ENCODE measurements around the gene SLC6A17. TPM values are rescaled to one million over a fixed set of nuclear protein-coding genes. Genes with fewer than 3 reads are reported as not detected.

Gene SLC6A17
- total RNA-seq, 2 experiments from 2014 or later, result not detected

- Mint-ChIP-seq H3K36me3 (ENCODE audit: low read depth) (no peaks in the 10 kb centered on the region), H3K9me3 (no peaks in the 10 kb centered on the region), H3K4me3 (no peak overlapping the region), H3K27me3 (peaks cover 32% of the 10 kb centered on the region), H3K4me1 (ENCODE audit: low read depth) (no peaks in the 10 kb centered on the region), H3K27ac (no peak overlapping the region)
- DNase-seq (no peak), ATAC-seq (ENCODE audit: poor library complexity) (no peak)
- no peak for TF ChIP-seq CTCF (IDR thresholded peaks at IDR 0.05)
- CTCF ChIA-PET, result no interaction called here
- H3K36me3 ChIP-seq (ENCODE audit: insufficient read depth, low read length), result no peaks in the 10 kb centered on the region
- intact Hi-C loops (cut with DNase I, micrococcal nuclease), result no loop called here
- H3K27me3 ChIP-seq (ENCODE audit: control insufficient read depth in 1 of 2, insufficient read depth in 2 of 2, low read length in 2 of 2), result peaks cover 0 to 3% of the 10 kb centered on the region in 2 experiments
- no peaks in the 10 kb centered on the region for H3K4me1 ChIP-seq (ENCODE audit: insufficient read depth, low read length)
- no peak overlapping the region for H3K4me3 ChIP-seq (ENCODE audit: low read length)
- no peak overlapping the region for H3K27ac ChIP-seq (ENCODE audit: low read depth in 1 of 2, low read length in 2 of 2)
- POLR2A ChIA-PET, result no interaction called here
- no peaks in the 10 kb centered on the region for H3K9me3 ChIP-seq (ENCODE audit: control insufficient read depth in 1 of 2, insufficient read depth in 1 of 2, low read length in 2 of 2)
Observed at GRCh38 chr1:110174961-110175360, 24.7 kb downstream of the SLC6A17 start.

GRCh38 chr1:110176299-110176956, 26.1 kb downstream of the SLC6A17 start:
- H3K36me3 ChIP-seq (ENCODE audit: insufficient read depth, low read length), result no peaks in the 10 kb centered on the region
- H3K27me3 Mint-ChIP-seq, result peaks cover 32% of the 10 kb centered on the region
- no peaks in the 10 kb centered on the region for H3K9me3 ChIP-seq (ENCODE audit: control insufficient read depth in 1 of 2, insufficient read depth in 1 of 2, low read length in 2 of 2)
- TF ChIP-seq CTCF (IDR thresholded peaks at IDR 0.05), result no peak
- POLR2A ChIA-PET, result no interaction called here
- no peaks in the 10 kb centered on the region for H3K9me3 Mint-ChIP-seq
- no peak overlapping the region for H3K4me3 Mint-ChIP-seq
- H3K4me3 ChIP-seq (ENCODE audit: low read length), result no peak overlapping the region
- peaks cover 0 to 3% of the 10 kb centered on the region in 2 experiments for H3K27me3 ChIP-seq (ENCODE audit: control insufficient read depth in 1 of 2, insufficient read depth in 2 of 2, low read length in 2 of 2)
- DNase-seq, result no peak
- H3K27ac ChIP-seq (ENCODE audit: low read depth in 1 of 2, low read length in 2 of 2), result no peak overlapping the region
- no peak overlapping the region for H3K27ac Mint-ChIP-seq
- H3K36me3 Mint-ChIP-seq (ENCODE audit: low read depth), result no peaks in the 10 kb centered on the region
- CTCF ChIA-PET, result no interaction called here
- no peaks in the 10 kb centered on the region for H3K4me1 ChIP-seq (ENCODE audit: insufficient read depth, low read length)
- no peaks in the 10 kb centered on the region for H3K4me1 Mint-ChIP-seq (ENCODE audit: low read depth)
- intact Hi-C loops (cut with DNase I, micrococcal nuclease), result no loop called here
- ATAC-seq (ENCODE audit: poor library complexity), result no peak

GRCh38 chr1:110177775-110178174, 27.5 kb downstream of the SLC6A17 start:
- intact Hi-C loops (cut with DNase I, micrococcal nuclease), result no loop called here
- no peaks in the 10 kb centered on the region for H3K9me3 ChIP-seq (ENCODE audit: control insufficient read depth in 1 of 2, insufficient read depth in 1 of 2, low read length in 2 of 2)
- no peak overlapping the region for H3K27ac ChIP-seq (ENCODE audit: low read depth in 1 of 2, low read length in 2 of 2)
- Mint-ChIP-seq H3K36me3 (ENCODE audit: low read depth) (no peaks in the 10 kb centered on the region), H3K4me3 (no peak overlapping the region), H3K4me1 (ENCODE audit: low read depth) (no peaks in the 10 kb centered on the region), H3K9me3 (no peaks in the 10 kb centered on the region), H3K27ac (no peak overlapping the region), H3K27me3 (peaks cover 29% of the 10 kb centered on the region)
- CTCF ChIA-PET, result no interaction called here
- no peaks in the 10 kb centered on the region for H3K36me3 ChIP-seq (ENCODE audit: insufficient read depth, low read length)
- peaks cover 0 to 3% of the 10 kb centered on the region in 2 experiments for H3K27me3 ChIP-seq (ENCODE audit: control insufficient read depth in 1 of 2, insufficient read depth in 2 of 2, low read length in 2 of 2)
- no peaks in the 10 kb centered on the region for H3K4me1 ChIP-seq (ENCODE audit: insufficient read depth, low read length)
- no peak for TF ChIP-seq CTCF (IDR thresholded peaks at IDR 0.05)
- DNase-seq (no peak), ATAC-seq (ENCODE audit: poor library complexity) (no peak)
- H3K4me3 ChIP-seq (ENCODE audit: low read length), result no peak overlapping the region
- POLR2A ChIA-PET, result no interaction called here
